PC-3 (cell line): Measurements from ENCODE around the gene TBC1D13.

ENCODE experiments used
- EZH2 ChIP-seq: fragments of 300-600 bp; sonication (generic); IDR thresholded peaks from one replicate; pipeline ENCODE4 v1.6.1; 2017; ENCODE audit warnings: antibody characterized with exemption, mild to moderate bottlenecking, low read length; ENCODE audit not compliant: unreplicated experiment
- EZH2phosphoT487 ChIP-seq: fragments of 300-600 bp; sonication (generic); IDR thresholded peaks from 2 replicates; pipeline ENCODE4 v1.6.1; 2018; ENCODE audit warnings: mild to moderate bottlenecking, antibody characterized with exemption, low read length, borderline replicate concordance
- TF ChIP-seq, protein P1 (sequence below): fragments of 300-600 bp; sonication (generic); conservative IDR thresholded peaks from 2 replicates; pipeline ENCODE4 v1.5.1; 2017; ENCODE audit warnings: antibody characterized with exemption, low read depth, mild to moderate bottlenecking, low read length

DNA sequence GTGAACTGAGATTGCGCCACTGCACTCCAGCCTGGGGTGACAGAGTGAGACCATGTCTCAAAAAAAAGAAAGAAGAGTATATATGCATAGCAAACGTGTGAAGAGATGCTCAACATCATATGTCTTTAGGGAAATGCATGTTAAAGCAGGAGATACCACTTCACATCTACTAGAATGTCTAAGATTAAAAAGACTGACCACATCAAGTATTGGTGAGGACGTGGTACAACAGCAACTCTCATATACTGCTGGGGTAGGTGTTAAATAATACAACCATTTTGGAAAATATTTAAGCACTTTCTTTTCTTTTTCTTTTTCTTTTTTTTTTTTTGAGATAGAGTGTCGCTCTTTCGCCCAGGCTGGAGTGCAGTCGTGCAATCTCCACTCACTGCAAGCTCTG lies 1.6 kb upstream of the TBC1D13 start:
- TF ChIP-seq EZH2phosphoT487 (no peak), EZH2 (no peak)
- TF ChIP-seq, protein P1, sequence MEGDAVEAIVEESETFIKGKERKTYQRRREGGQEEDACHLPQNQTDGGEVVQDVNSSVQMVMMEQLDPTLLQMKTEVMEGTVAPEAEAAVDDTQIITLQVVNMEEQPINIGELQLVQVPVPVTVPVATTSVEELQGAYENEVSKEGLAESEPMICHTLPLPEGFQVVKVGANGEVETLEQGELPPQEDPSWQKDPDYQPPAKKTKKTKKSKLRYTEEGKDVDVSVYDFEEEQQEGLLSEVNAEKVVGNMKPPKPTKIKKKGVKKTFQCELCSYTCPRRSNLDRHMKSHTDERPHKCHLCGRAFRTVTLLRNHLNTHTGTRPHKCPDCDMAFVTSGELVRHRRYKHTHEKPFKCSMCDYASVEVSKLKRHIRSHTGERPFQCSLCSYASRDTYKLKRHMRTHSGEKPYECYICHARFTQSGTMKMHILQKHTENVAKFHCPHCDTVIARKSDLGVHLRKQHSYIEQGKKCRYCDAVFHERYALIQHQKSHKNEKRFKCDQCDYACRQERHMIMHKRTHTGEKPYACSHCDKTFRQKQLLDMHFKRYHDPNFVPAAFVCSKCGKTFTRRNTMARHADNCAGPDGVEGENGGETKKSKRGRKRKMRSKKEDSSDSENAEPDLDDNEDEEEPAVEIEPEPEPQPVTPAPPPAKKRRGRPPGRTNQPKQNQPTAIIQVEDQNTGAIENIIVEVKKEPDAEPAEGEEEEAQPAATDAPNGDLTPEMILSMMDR: no peak
